Spinal cord (tissue), 10 donors: ENCODE data around the gene CD58. TPM values are rescaled to one million over a fixed set of nuclear protein-coding genes. Genes with fewer than 3 reads are reported as not detected.

Experiments
- DNase-seq, 6 donors: peaks; one replicate each; pipeline versions ENCODE4 v3.0.0 to v3.0.0-alpha.2; 2013 to 2015; ENCODE audit warnings: low spot score in 6 of 6, low read depth in 4 of 6
- H3K27ac ChIP-seq: one replicate; pipeline ENCODE4 v1.5.1; 2013; ENCODE audit warnings: low read depth, low read length, control low read depth
- H3K27me3 ChIP-seq: one replicate; pipeline ENCODE4 v1.6.1; 2013; ENCODE audit warnings: low read length; ENCODE audit not compliant: control insufficient read depth, insufficient read depth
- H3K36me3 ChIP-seq: one replicate; pipeline ENCODE4 v1.6.1; 2013; ENCODE audit warnings: low read length; ENCODE audit not compliant: control insufficient read depth, insufficient read depth
- H3K4me1 ChIP-seq: one replicate; pipeline ENCODE4 v1.6.1; 2013; ENCODE audit warnings: low read length; ENCODE audit not compliant: control insufficient read depth, insufficient read depth
- H3K4me3 ChIP-seq: one replicate; pipeline ENCODE4 v1.5.1; 2013; ENCODE audit warnings: low read depth, low read length, control low read depth
- H3K9me3 ChIP-seq: one replicate; pipeline ENCODE4 v1.6.1; 2013; ENCODE audit warnings: low read length; ENCODE audit not compliant: control insufficient read depth, insufficient read depth
- WGBS: methylation state at CpG from one replicate; pipeline ENCODE4 v1.1.5; 2013; ENCODE audit warnings: missing lambda C conversion rate; ENCODE audit not compliant: insufficient coverage; 5-methylcytosine and 5-hydroxymethylcytosine counted together
- polyA plus RNA-seq, 2 donors: library from polyadenylated mRNA; unstranded; fragments of 120-200 nt; gene quantifications; one replicate each; pipeline ENCODE4 v1.2.1, GENCODE V29; 2013; ENCODE audit not compliant: insufficient read length in 2 of 2
- total RNA-seq, 2 donors: library from RNA; depleted of rRNA in 1 of 2; stranded (reverse); fragments of 120-200 nt in 1 of 2; fragments of >200 nt in 1 of 2; gene quantifications; one replicate each; pipeline versions ENCODE4 v1.2.3 to v1.2.4, GENCODE V29; 2013 to 2014
- donor health status: healthy.

CD58 gene
- total and polyA plus RNA-seq, 4 donors: 11.2 to 26.1 (median 13.8) TPM

DNA sequence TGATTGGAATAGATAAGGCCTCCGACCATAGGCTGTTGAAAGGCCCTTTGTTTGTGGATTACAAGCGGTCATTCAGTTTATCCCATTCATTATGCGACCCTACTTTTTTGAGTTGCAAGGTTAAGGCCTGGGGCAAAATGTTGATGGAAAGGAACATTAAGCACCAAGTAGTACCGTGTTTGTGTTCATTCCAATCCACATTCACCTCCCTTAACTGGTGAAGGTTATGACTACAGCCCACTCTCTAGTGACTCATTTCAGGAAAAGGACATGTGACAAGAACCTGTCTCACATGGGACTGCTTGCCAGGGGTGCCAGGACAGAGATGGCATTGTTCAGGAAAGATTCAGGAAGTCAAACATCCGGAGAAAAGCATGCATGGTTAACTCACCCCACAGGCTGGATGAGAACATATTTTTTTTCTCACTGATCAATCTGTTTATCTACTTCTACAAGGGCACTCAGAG lies 81.6 kb downstream of the CD58 start:
- Histone ChIP-seq H3K4me3 (no peak overlapping the region), H3K27me3 (no peaks in the 10 kb centered on the region), H3K36me3 (no peaks in the 10 kb centered on the region), H3K4me1 (peaks cover 28% of the 10 kb centered on the region), H3K9me3 (no peaks in the 10 kb centered on the region), H3K27ac (no peak overlapping the region)
- 0% methylated on average over 1 of the region's 5 CpGs for WGBS
- DNase-seq: peak in 2 of 6 donors; percentile 43 to 55

DNA sequence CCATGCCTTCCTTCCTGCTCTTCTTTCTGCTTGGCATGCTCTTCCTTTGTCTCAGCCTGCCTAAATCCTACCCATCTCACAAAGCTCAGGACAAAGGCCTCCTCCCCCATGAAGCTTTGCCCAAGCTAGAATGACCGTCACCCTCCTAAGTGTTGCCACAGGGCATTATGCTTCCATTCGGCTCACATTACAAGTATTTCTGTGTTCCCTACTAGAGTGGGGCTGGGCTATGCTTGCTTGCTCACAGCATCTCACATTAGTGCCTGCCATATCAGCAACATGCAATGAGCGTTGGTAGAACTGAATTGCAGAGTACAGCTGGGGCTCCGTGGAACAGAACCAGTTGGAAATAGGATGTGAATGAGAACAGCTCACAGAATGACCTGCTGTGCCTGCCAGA lies 82.8 kb downstream of the CD58 start:
- peak in 1 of 6 donors; percentile 58 for DNase-seq

DNA sequence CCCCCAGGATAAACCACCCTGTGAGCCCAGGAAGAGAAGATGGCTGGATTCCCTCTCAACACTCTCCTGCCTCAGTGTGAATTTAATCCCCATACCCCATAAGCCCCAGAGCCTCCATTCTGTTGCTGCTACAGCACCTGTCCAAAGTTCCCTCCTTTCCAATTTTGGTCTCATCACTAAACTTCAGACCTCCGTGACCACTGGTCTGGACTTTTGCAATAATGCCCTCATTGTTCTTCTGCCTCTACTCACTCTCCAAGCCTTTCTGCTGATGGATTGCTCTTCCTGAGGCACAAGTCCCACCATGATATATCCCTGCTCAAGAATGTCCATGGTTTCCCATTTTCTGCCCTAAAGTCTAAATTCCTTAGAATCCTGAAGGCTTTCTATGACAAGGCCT lies 83.2 kb downstream of the CD58 start:
- no peak overlapping the region for H3K27ac ChIP-seq
- peaks cover 15% of the 10 kb centered on the region for H3K4me1 ChIP-seq
- no peak overlapping the region for H3K4me3 ChIP-seq
- WGBS: 92% methylated on average over 1 of the region's 1 CpG
- no peaks in the 10 kb centered on the region for H3K27me3 ChIP-seq
- no peaks in the 10 kb centered on the region for H3K9me3 ChIP-seq
- H3K36me3 ChIP-seq: no peaks in the 10 kb centered on the region
- DNase-seq: no peak

More for the DNA sequence above, 82.8 kb downstream of the CD58 start:
- Histone ChIP-seq H3K36me3 (no peaks in the 10 kb centered on the region), H3K9me3 (no peaks in the 10 kb centered on the region), H3K4me3 (no peak overlapping the region), H3K4me1 (peaks cover 16% of the 10 kb centered on the region), H3K27me3 (no peaks in the 10 kb centered on the region), H3K27ac (no peak overlapping the region)
- WGBS: 73% methylated on average over 2 of the region's 4 CpGs

DNA sequence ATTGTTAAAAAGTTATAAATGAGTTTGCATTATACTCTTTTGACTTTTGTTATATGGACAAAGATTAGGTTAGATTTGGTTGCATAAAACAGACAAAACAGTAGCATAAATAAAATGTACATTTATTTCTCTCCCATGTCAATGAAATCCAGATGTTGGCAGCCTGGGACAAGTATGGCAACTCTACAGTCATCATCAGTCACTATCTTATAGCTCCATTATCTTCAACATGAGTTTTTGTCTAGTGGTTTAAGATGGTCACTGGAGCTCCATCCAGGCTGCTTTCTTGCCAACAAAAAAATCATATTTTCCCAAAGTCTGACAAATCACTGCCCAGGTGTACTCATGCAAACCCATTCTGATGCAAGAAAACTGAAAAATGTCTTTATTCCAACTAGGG lies 83.8 kb downstream of the CD58 start:
- Histone ChIP-seq H3K36me3 (no peaks in the 10 kb centered on the region), H3K27ac (no peak overlapping the region), H3K9me3 (no peaks in the 10 kb centered on the region), H3K4me1 (peaks cover 15% of the 10 kb centered on the region), H3K27me3 (no peaks in the 10 kb centered on the region), H3K4me3 (no peak overlapping the region)
- DNase-seq: no peak

DNA sequence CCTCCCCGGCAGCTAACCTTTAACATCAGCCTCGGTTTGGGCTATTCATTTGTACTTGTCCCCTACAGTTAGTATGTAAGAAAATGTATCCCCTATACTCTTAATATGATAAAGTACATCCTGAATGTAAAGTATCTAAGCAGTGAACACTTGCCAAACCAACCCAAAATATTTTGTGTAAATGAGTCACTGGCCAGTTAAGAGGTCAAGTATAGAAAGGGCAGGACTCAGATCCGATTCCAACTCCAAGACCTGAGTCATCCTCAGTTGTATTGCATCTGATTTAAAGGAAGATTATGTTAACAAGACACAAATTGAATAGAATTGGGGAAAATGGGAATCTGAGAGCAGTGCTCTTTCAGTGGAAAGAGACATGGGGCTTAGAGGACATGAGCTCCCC lies 84.4 kb downstream of the CD58 start:
- Histone ChIP-seq H3K4me1 (peaks cover 15% of the 10 kb centered on the region), H3K36me3 (no peaks in the 10 kb centered on the region), H3K27ac (no peak overlapping the region), H3K27me3 (no peaks in the 10 kb centered on the region), H3K4me3 (no peak overlapping the region), H3K9me3 (no peaks in the 10 kb centered on the region)
- DNase-seq: no peak
- no CpG with 5 or more reads among the region's 3 CpGs for WGBS

DNA sequence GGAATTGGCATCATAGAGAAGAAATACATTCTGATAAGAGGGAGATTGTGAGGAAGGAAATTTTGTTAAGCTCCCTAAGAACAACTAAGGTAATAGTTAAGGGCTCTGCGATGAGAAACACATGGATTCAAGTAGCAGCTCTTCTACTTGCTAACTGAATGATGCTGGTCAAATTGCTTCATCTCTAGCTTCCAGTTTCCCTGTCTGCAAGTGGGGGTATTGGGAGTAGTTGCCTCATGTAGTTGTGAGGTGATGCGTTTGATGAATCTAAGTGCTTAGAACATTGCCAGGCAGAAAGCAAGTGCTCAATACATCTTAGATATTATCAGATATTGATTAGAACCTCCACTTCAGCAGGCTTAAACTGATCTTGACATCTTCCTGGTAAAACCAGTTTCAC lies 84.8 kb downstream of the CD58 start:
- no peaks in the 10 kb centered on the region for H3K27me3 ChIP-seq
- peaks cover 13% of the 10 kb centered on the region for H3K4me1 ChIP-seq
- WGBS: 100% methylated on average over 1 of the region's 2 CpGs

DNA sequence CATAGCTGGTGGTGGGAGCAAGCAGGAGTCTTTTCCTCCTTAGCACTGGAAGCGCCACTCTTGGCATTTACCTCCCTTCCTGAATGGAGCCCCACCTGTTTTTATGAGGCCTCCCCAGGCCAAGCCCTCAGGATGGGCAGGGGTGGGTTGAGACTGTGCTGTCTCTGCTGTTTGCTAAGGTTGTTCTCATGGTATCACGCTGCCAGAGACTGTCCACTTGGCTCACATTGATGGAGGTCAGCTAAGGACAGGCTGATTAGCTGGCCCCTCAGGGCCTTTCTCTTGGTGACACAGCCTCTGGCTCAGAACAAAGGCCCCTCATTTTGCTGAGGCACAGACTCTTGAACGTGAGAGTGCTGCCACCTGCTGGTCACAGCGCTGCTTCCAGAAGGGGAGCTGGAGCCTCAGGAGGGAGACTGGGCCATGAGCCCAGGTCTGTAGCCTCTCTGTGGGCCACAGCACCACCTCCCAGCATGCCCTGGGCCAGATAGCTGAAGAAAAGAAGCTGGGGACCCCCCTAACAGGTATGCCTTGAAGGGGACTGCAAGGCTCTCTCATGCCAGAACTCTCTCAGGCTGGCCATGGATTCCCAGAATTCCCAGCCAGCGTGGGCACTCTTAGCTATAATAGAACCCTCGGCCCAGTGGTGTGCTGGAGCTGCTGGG lies 85.6 kb downstream of the CD58 start:
- Histone ChIP-seq H3K36me3 (no peaks in the 10 kb centered on the region), H3K27me3 (no peaks in the 10 kb centered on the region), H3K27ac (no peak overlapping the region), H3K9me3 (no peaks in the 10 kb centered on the region), H3K4me3 (no peak overlapping the region), H3K4me1 (peaks cover 9% of the 10 kb centered on the region)
- DNase-seq: peak in 5 of 6 donors; percentile 66 to 95 (median 78)
- WGBS: 5% methylated on average over 3 of the region's 6 CpGs

More for the DNA sequence above, 84.8 kb downstream of the CD58 start:
- H3K36me3 ChIP-seq: no peaks in the 10 kb centered on the region
- no peak overlapping the region for H3K4me3 ChIP-seq
- H3K9me3 ChIP-seq: no peaks in the 10 kb centered on the region
- H3K27ac ChIP-seq: no peak overlapping the region
- no peak for DNase-seq

DNA sequence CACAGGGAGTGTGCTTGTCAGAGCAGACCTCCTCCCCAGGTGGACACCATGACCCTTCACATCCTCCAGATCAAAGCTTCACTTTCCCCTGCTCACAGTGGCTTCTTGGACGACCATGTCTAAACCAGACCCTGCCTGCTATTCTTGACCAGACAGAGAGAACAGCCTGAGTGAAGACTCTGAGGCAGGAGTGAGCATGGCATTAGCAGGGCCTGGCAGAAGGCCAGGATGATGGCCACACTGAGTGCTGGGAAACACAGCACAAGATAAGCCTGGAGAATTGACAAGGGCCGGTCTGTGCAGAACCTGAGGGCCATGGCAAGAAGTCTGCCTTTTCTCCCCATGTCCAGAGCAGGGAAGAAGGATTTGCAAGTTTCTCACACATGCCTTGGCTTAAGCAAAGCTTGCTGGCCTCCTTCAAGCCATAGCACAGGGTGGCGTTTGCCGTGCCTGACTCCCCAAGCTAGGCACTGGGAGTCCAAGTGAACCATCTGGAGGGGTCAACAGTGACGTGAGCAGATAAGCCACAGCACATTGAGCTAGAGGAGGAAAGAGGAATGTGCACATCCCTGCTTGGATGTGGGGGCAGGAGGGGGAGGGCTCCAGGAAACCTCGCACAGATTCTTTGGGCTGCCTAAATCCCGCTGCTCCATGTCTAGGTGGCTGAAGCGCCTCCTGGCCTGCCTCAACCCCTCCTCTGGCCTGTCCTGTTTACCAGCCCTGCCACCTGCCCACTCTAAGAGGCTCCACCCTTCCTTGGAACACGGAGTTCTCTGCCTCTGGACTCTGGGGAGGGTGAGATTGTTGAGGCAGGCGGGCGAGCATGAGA lies 87.1 kb downstream of the CD58 start:
- Histone ChIP-seq H3K4me1 (peaks cover 9% of the 10 kb centered on the region), H3K9me3 (no peaks in the 10 kb centered on the region), H3K27ac (no peak overlapping the region), H3K4me3 (no peak overlapping the region), H3K36me3 (no peaks in the 10 kb centered on the region), H3K27me3 (no peaks in the 10 kb centered on the region)
- WGBS: 75% methylated on average over 6 of the region's 11 CpGs
- DNase-seq: no peak

DNA sequence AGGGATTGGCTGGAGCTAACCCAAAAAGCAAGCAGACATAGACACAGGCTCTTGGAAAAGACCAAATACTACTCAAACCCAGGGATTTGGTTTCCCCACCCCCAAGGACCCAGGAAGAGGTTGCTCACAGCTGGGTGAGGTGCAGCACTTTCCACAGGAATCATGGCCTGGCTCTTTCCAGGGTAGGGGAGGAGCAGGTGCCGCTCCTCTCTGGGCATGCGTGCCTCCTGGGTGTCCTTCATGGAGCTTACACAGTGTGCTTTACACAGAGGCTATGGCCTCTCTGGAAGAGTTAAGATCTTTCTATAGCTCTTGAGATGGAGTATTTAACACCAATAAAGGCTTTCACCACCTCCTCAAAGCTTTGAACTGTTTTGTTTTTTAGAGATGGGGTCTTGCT lies 88.3 kb downstream of the CD58 start:
- Histone ChIP-seq H3K27ac (no peak overlapping the region), H3K4me1 (peaks cover 9% of the 10 kb centered on the region), H3K36me3 (no peaks in the 10 kb centered on the region), H3K4me3 (no peak overlapping the region), H3K27me3 (no peaks in the 10 kb centered on the region), H3K9me3 (no peaks in the 10 kb centered on the region)
- WGBS: 100% methylated on average over 2 of the region's 2 CpGs
- DNase-seq: no peak

DNA sequence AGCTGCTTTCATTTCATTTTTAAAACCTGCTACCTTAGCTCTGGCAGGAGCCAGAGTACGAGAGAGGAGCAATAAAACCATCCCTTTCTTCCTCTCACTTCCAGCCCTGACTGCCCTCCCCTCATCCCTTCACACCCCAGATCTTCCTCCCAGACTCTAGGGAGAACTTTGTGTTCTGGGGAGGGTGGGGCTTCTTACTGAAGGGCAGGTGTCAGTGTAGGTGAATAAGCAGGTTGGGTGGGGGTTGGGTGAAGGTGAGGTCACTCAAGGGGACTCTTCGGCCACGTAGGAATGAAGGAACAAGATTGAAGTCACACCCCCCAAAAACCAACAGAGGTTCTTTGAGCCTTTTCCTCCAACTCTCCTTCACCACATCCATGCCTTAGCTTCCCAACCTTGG lies 88.9 kb downstream of the CD58 start:
- WGBS: 56% methylated on average over 1 of the region's 3 CpGs
- Histone ChIP-seq H3K27me3 (no peaks in the 10 kb centered on the region), H3K4me1 (peaks cover 9% of the 10 kb centered on the region), H3K27ac (no peak overlapping the region), H3K4me3 (no peak overlapping the region), H3K36me3 (no peaks in the 10 kb centered on the region), H3K9me3 (no peaks in the 10 kb centered on the region)
- no peak for DNase-seq
